Tibial artery (tissue), 4 donors: ENCODE data around the gene RIN3.

Experiments
- DNase-seq, 2 donors: peaks; one replicate each; pipeline ENCODE4 v3.0.0-alpha.2; 2019
- H3K27ac ChIP-seq, 2 donors: fragments of 200-600 bp; sonication (generic) in 1 of 2; 1 replicate in 1 of 2; 2 replicates in 1 of 2; pipeline ENCODE4 v1.5.1; 2018 to 2019; ENCODE audit warnings: mild to moderate bottlenecking in 1 of 2
- H3K27me3 ChIP-seq, 2 donors: fragments of 200-600 bp; sonication (generic) in 1 of 2; one replicate each; pipeline versions ENCODE4 v1.5.1 to v1.6.0; 2016 to 2019
- H3K36me3 ChIP-seq, 3 donors: fragments of 200-600 bp; sonication (generic) in 2 of 3; one replicate each; pipeline ENCODE4 v1.5.1; 2016 to 2019; ENCODE audit warnings: mild to moderate bottlenecking in 2 of 3
- H3K4me1 ChIP-seq, 4 donors: fragments of 200-600 bp; sonication (generic) in 2 of 4; 1 replicate in 3 of 4; 2 replicates in 1 of 4; pipeline ENCODE4 v1.5.1; 2016 to 2019
- H3K4me3 ChIP-seq, 2 donors: fragments of 200-600 bp; sonication (generic) in 1 of 2; 1 replicate in 1 of 2; 2 replicates in 1 of 2; pipeline ENCODE4 v1.5.1; 2018 to 2019; ENCODE audit warnings: mild to moderate bottlenecking in 2 of 2
- H3K9me3 ChIP-seq, 3 donors: fragments of 200-600 bp; sonication (generic) in 1 of 3; one replicate each; pipeline ENCODE4 v1.5.1; 2016 to 2019
- intact Hi-C: fragments of 100-400 bp; cut with DNase I; formaldehyde crosslinking; loops from one replicate; pipeline ENCODE4 v1.15.0; 2023; ENCODE audit warnings: low total_unique reads
- TF ChIP-seq, protein P1 (sequence below), 2 experiments: fragments of 200-600 bp in 1 of 2; fragments of 450-650 bp in 1 of 2; IDR thresholded peaks; one replicate each; pipeline ENCODE4 v1.5.1; 2017 to 2019; ENCODE audit warnings: antibody characterized with exemption in 2 of 2, mild to moderate bottlenecking in 1 of 2, moderate library complexity in 1 of 2

The RIN3 gene

DNA sequence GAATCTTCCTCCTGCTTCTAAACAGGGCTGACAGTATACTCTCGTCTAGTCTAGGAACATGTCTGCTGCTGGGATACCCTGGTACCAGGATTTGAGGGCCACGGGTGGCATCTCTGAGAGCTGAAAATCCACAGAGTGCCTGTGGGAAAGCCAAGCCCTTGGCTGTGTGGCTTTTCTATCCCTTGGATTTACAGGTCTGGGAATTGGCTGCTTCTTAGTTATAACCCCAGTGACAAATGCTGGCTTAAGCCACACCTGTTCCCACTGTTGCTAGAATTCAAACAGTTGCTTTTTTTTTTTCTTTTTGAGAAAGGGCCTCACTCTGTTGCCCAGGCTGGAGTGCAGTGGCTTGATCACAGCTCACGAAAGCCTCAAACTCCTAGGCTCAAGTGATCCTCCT lies 14.3 kb upstream of the RIN3 start:
- Histone ChIP-seq H3K27me3 (no peaks in the 10 kb centered on the region), H3K27ac (no peak overlapping the region), H3K9me3 (no peaks in the 10 kb centered on the region), H3K36me3 (no peaks in the 10 kb centered on the region), H3K4me1 (peaks cover 0 to 8% (median 0%) of the 10 kb centered on the region in 4 donors), H3K4me3 (no peak overlapping the region)
- TF ChIP-seq, protein P1, sequence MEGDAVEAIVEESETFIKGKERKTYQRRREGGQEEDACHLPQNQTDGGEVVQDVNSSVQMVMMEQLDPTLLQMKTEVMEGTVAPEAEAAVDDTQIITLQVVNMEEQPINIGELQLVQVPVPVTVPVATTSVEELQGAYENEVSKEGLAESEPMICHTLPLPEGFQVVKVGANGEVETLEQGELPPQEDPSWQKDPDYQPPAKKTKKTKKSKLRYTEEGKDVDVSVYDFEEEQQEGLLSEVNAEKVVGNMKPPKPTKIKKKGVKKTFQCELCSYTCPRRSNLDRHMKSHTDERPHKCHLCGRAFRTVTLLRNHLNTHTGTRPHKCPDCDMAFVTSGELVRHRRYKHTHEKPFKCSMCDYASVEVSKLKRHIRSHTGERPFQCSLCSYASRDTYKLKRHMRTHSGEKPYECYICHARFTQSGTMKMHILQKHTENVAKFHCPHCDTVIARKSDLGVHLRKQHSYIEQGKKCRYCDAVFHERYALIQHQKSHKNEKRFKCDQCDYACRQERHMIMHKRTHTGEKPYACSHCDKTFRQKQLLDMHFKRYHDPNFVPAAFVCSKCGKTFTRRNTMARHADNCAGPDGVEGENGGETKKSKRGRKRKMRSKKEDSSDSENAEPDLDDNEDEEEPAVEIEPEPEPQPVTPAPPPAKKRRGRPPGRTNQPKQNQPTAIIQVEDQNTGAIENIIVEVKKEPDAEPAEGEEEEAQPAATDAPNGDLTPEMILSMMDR (IDR thresholded peaks at IDR 0.05) = no peak
- no peak for DNase-seq
- intact Hi-C loops = no loop called here

DNA sequence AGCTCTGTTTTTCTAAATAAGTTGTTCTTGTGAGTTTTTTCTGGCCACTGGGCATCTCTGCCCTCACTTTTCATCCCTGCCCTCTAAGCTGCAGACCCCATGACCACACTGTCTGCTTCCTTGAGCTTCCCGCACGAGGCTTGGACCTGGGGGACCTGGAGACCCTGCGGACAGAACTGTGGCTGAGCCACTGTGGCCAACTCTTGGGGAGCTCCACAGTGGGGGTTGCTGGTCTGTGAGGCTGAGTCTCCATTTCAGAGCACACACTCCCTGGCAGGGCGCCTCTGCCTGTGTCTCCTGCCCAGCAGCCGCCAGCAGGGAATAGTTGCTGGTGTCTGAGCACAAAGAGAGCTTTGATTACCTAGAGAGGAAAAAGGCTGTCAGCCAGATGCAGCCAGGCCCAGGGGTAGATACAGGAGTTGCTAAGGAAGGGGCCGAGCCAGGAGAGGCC lies 13.1 kb upstream of the RIN3 start:
- H3K4me3 ChIP-seq = no peak overlapping the region
- TF ChIP-seq, protein P1 (IDR thresholded peaks at IDR 0.05) = no peak
- intact Hi-C loops = no loop called here
- peaks cover 0 to 8% (median 0%) of the 10 kb centered on the region in 4 donors for H3K4me1 ChIP-seq
- H3K27ac ChIP-seq = no peak overlapping the region
- H3K27me3 ChIP-seq = no peaks in the 10 kb centered on the region
- no peak for DNase-seq
- H3K36me3 ChIP-seq = no peaks in the 10 kb centered on the region
- no peaks in the 10 kb centered on the region for H3K9me3 ChIP-seq

- Histone ChIP-seq H3K9me3 (no peaks in the 10 kb centered on the region), H3K4me3 (no peak overlapping the region), H3K36me3 (no peaks in the 10 kb centered on the region), H3K27ac (no peak overlapping the region), H3K27me3 (no peaks in the 10 kb centered on the region), H3K4me1 (peaks cover 0 to 8% (median 1%) of the 10 kb centered on the region in 4 donors)
- intact Hi-C loops = no loop called here
- TF ChIP-seq, protein P1 (IDR thresholded peaks at IDR 0.05) = no peak
- no peak for DNase-seq
Measured at GRCh38 chr14:92501891-92502351, 11.7 kb upstream of the RIN3 start.

- no peak for DNase-seq
- intact Hi-C loops = no loop called here
Measured at GRCh38 chr14:92502541-92503286, 10.9 kb upstream of the RIN3 start.

GRCh38 chr14:92503756-92504491 lies 9.7 kb upstream of the RIN3 start:
- H3K4me3 ChIP-seq = no peak overlapping the region
- H3K27me3 ChIP-seq = no peaks in the 10 kb centered on the region
- no peaks in the 10 kb centered on the region for H3K36me3 ChIP-seq
- H3K9me3 ChIP-seq = no peaks in the 10 kb centered on the region
- TF ChIP-seq, protein P1 (IDR thresholded peaks at IDR 0.05) = no peak
- peak in 1 of 2 donors; percentile 1 for DNase-seq
- peaks cover 0 to 8% (median 1%) of the 10 kb centered on the region in 4 donors for H3K4me1 ChIP-seq
- intact Hi-C loops = no loop called here
- no peak overlapping the region for H3K27ac ChIP-seq

More at GRCh38 chr14:92502541-92503286, 10.9 kb upstream of the RIN3 start:
- Histone ChIP-seq H3K4me3 (no peak overlapping the region), H3K4me1 (peaks cover 0 to 8% (median 1%) of the 10 kb centered on the region in 4 donors), H3K27me3 (no peaks in the 10 kb centered on the region), H3K27ac (no peak overlapping the region), H3K36me3 (no peaks in the 10 kb centered on the region), H3K9me3 (no peaks in the 10 kb centered on the region)
- TF ChIP-seq, protein P1 (IDR thresholded peaks at IDR 0.05) = no peak
